ENCODE measurements around the gene SLC6A13.
"Not testable (repeated sequence)": the region's sequence is repeated elsewhere in the genome, so short reads cannot be mapped to it uniquely, and the experiment has no call there.

SLC6A13 gene

GRCh38 chr12:263574-263973 is 938 bp upstream of the SLC6A13 start:
- DNase-seq = no peak

- DNase-seq = no peak
Observed at GRCh38 chr12:262113-262512, 523 bp downstream of the SLC6A13 start.

- DNase-seq = no peak
Observed at GRCh38 chr12:257521-258321, 4.9 kb downstream of the SLC6A13 start.

GRCh38 chr12:256958-257357 is 5.7 kb downstream of the SLC6A13 start:
- DNase-seq = no peak

- no peak for DNase-seq
Observed at GRCh38 chr12:256225-256624, 6.4 kb downstream of the SLC6A13 start.

GRCh38 chr12:254912-255311 is 7.7 kb downstream of the SLC6A13 start:
- no peak for DNase-seq

GRCh38 chr12:254039-254438 is 8.6 kb downstream of the SLC6A13 start:
- no peak for DNase-seq

GRCh38 chr12:253116-253831 is 9.4 kb downstream of the SLC6A13 start:
- no peak for DNase-seq

GRCh38 chr12:252636-253035 is 10.0 kb downstream of the SLC6A13 start:
- DNase-seq = no peak

- no peak for DNase-seq
Observed at GRCh38 chr12:247271-247670, 15.4 kb downstream of the SLC6A13 start.

- peak in 1 of 5 experiments; percentile 72 for DNase-seq
Observed at GRCh38 chr12:243381-243780, 19.3 kb downstream of the SLC6A13 start.

GRCh38 chr12:242496-242895 is 20.1 kb downstream of the SLC6A13 start:
- DNase-seq = no peak

GRCh38 chr12:241266-241665 is 21.4 kb downstream of the SLC6A13 start:
- DNase-seq = no peak

GRCh38 chr12:240566-240965 is 22.1 kb downstream of the SLC6A13 start:
- DNase-seq = no peak

GRCh38 chr12:238736-239398 is 23.8 kb downstream of the SLC6A13 start:
- no peak for DNase-seq

- no peak for DNase-seq
Observed at GRCh38 chr12:238116-238515, 24.5 kb downstream of the SLC6A13 start.

GRCh38 chr12:237026-237815 is 25.4 kb downstream of the SLC6A13 start:
- DNase-seq = no peak

GRCh38 chr12:236445-236844 is 26.2 kb downstream of the SLC6A13 start:
- DNase-seq = no peak

- not testable (repeated sequence) for DNase-seq
Observed at GRCh38 chr12:235967-236366, 26.7 kb downstream of the SLC6A13 start.

- DNase-seq = no peak
Observed at GRCh38 chr12:234891-235415, 27.7 kb downstream of the SLC6A13 start.

- DNase-seq = no peak
Observed at GRCh38 chr12:234019-234418, 28.6 kb downstream of the SLC6A13 start.

GRCh38 chr12:233615-233968 is 29.0 kb downstream of the SLC6A13 start:
- DNase-seq = no peak
